ENCODE results near the gene AUNIP. TPM values are rescaled to one million over a fixed set of nuclear protein-coding genes. Genes with fewer than 3 reads are reported as not detected.

Gene AUNIP
- polyA plus RNA-seq, 3 donors = 0.19 to 0.44 (median 0.44) TPM

- intact Hi-C loops (cut with micrococcal nuclease) = no loop called here
- Mint-ChIP-seq H3K4me1 (peaks cover 23% of the 10 kb centered on the region), H3K27me3 (ENCODE audit: low read depth in 3 of 3) (peaks cover 11 to 17% (median 14%) of the 10 kb centered on the region in 3 donors), H3K36me3 (peaks cover 0 to 2% of the 10 kb centered on the region in 2 donors), H3K27ac (peak overlapping the region in 3 of 7 donors; percentile 11 to 43 (median 18)), H3K9me3 (peaks cover 0 to 2% (median 0%) of the 10 kb centered on the region in 7 donors), H3K4me3 (peak overlapping the region; percentile 85 to 86)
- H3K4me3 ChIP-seq (replicated peaks in 1 of 3; ENCODE audit: low read depth in 2 of 3, low read length in 3 of 3) = peak overlapping the region; percentile 33 to 99 (median 98)
- H3K9ac ChIP-seq (ENCODE audit: insufficient read depth, low read length, poor library complexity, severe bottlenecking) = no peak overlapping the region
- no peak for TF ChIP-seq CTCF (IDR thresholded peaks at IDR 0.05)
- H3K27ac ChIP-seq (ENCODE audit: low read depth in 1 of 2, low read length in 2 of 2) = no peak overlapping the region
- peak overlapping the region; percentile 69 for H2AFZ ChIP-seq (ENCODE audit: insufficient read depth, low read depth, low read length, poor library complexity, severe bottlenecking)
- no peaks in the 10 kb centered on the region for H3K9me3 ChIP-seq (replicated peaks in 1 of 2; ENCODE audit: control insufficient read depth in 1 of 2, insufficient read depth in 1 of 2, low read length in 2 of 2)
- no peaks in the 10 kb centered on the region for H3K36me3 ChIP-seq (replicated peaks in 1 of 2; ENCODE audit: control insufficient read depth in 1 of 2, insufficient read depth in 2 of 2, low read length in 2 of 2)
- peaks cover 11 to 30% of the 10 kb centered on the region in 2 donors for H3K4me1 ChIP-seq (ENCODE audit: control insufficient read depth in 1 of 2, insufficient read depth in 2 of 2, low read length in 2 of 2)
- no peaks in the 10 kb centered on the region for H4K20me1 ChIP-seq (ENCODE audit: insufficient read depth, low read length)
- peak overlapping the region; percentile 98 for H3K4me2 ChIP-seq (replicated peaks; ENCODE audit: extremely low read depth, low read length, poor library complexity, severe bottlenecking)
- H3K27me3 ChIP-seq (ENCODE audit: control insufficient read depth in 2 of 2, insufficient read depth in 2 of 2, low read length in 2 of 2) = peaks cover 0 to 10% of the 10 kb centered on the region in 2 donors
- H3K79me2 ChIP-seq (ENCODE audit: insufficient read depth, low read length) = peaks cover 39% of the 10 kb centered on the region
- DNase-seq = peak in 1 of 3 donors; percentile 27
- WGBS (ENCODE audit: insufficient coverage) = 17% methylated on average over 32 of the region's 34 CpGs
Measured at GRCh38 chr1:25906644-25907300, 47.5 kb upstream of the AUNIP start.

- peak within 1 kb of the TSS; percentile 93 for H2AFZ ChIP-seq (ENCODE audit: insufficient read depth, low read depth, low read length, poor library complexity, severe bottlenecking)
- H3K27ac Mint-ChIP-seq = peak within 1 kb of the TSS; percentile 85 to 95 (median 94)
- peak within 1 kb of the TSS; percentile 71 for H3K9ac ChIP-seq (ENCODE audit: insufficient read depth, low read length, poor library complexity, severe bottlenecking)
- peaks cover 1 to 7% of the 10 kb centered on the region in 2 donors for H3K36me3 Mint-ChIP-seq
- H3K4me2 ChIP-seq (replicated peaks; ENCODE audit: extremely low read depth, low read length, poor library complexity, severe bottlenecking) = peak within 1 kb of the TSS; percentile 98
- TF ChIP-seq CTCF (IDR thresholded peaks at IDR 0.05) = no peak
- H3K36me3 ChIP-seq (replicated peaks in 1 of 2; ENCODE audit: control insufficient read depth in 1 of 2, insufficient read depth in 2 of 2, low read length in 2 of 2) = peaks cover 0 to 7% of the 10 kb centered on the region in 2 donors
- H3K79me2 ChIP-seq (ENCODE audit: insufficient read depth, low read length) = peaks cover 47% of the 10 kb centered on the region
- no peaks in the 10 kb centered on the region for H4K20me1 ChIP-seq (ENCODE audit: insufficient read depth, low read length)
- peak within 1 kb of the TSS; percentile 57 to 99 (median 98) for H3K4me3 ChIP-seq (replicated peaks in 1 of 3; ENCODE audit: low read depth in 2 of 3, low read length in 3 of 3)
- peaks cover 11 to 30% of the 10 kb centered on the region in 2 donors for H3K4me1 ChIP-seq (ENCODE audit: control insufficient read depth in 1 of 2, insufficient read depth in 2 of 2, low read length in 2 of 2)
- H3K4me3 Mint-ChIP-seq = peak within 1 kb of the TSS; percentile 86 to 93
- peaks cover 0 to 10% of the 10 kb centered on the region in 2 donors for H3K27me3 ChIP-seq (ENCODE audit: control insufficient read depth in 2 of 2, insufficient read depth in 2 of 2, low read length in 2 of 2)
- peak within 1 kb of the TSS; percentile 20 to 84 for H3K27ac ChIP-seq (ENCODE audit: low read depth in 1 of 2, low read length in 2 of 2)
- H3K27me3 Mint-ChIP-seq (ENCODE audit: low read depth in 3 of 3) = peaks cover 11 to 17% (median 13%) of the 10 kb centered on the region in 3 donors
- under 1% methylated on average over 72 of the region's 102 CpGs for WGBS (ENCODE audit: insufficient coverage)
- H3K9me3 ChIP-seq (replicated peaks in 1 of 2; ENCODE audit: control insufficient read depth in 1 of 2, insufficient read depth in 1 of 2, low read length in 2 of 2) = no peaks in the 10 kb centered on the region
- H3K4me1 Mint-ChIP-seq = peaks cover 23% of the 10 kb centered on the region
- peak; percentile 55 to 74 (median 65) for DNase-seq
- no peaks in the 10 kb centered on the region for H3K9me3 Mint-ChIP-seq
- intact Hi-C loops (cut with micrococcal nuclease) = no loop called here
Measured at GRCh38 chr1:25905680-25906643, 46.7 kb upstream of the AUNIP start, which contains the start of gene STMN1. Gene STMN1 (minus strand): TSS chr1:25906419. CDS start chr1:25904676, 1,743 bp downstream.
